Measurements from ENCODE around the gene NELFB. TPM values are rescaled to one million over a fixed set of nuclear protein-coding genes. Genes with fewer than 3 reads are reported as not detected.

Gene NELFB
- total RNA-seq, 8 experiments from 2014 or later = 22.8 to 38.4 (median 34.5) TPM

DNA sequence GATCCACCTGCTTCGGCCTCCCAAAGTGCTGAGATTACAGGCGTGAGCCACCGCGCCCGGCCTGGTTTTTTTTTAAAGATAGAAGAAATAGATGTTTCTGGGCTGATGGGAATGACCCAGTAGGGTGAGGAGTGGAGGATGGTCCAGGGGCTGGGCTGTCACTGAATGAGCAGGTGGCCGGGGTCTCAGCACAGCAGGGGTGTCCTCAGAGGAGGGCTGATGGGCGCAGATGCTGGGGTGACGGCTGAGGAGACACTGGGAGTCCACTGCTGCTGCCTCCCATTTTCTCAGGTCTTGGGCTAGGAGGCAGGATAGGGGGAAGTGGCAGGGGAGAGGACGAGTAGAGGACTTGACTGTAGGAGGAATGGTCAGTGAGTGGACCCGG lies 20.1 kb downstream of the NELFB start:
- in situ Hi-C loops (cut with MboI; ENCODE audit: low pct_unique_long_range_greater_than_20kb in 2 of 9, low sequenced_read_pairs in 9 of 9, unreplicated experiment in 9 of 9) = loop anchor here in 2 of 9 experiments (25.0 kb wide), 2 partner anchors 137 to 162 kb away; partner anchors contain the start of genes ENTPD8 (in 1 of the 2), EXD3 (in 1 of the 2) and NOXA1 (in 1 of the 2)
- Histone ChIP-seq H3K4me3 (no peak overlapping the region), H3K27ac (no peak overlapping the region), H3K4me1 (replicated peaks in 1 of 2) (peaks cover 12 to 17% of the 10 kb centered on the region in 2 donors)
- 70 to 100% (median 95%) methylated on average over 1 to 6 of the region's 10 CpGs; no CpG with 5 or more reads in 5 of the 10 experiments for WGBS, 10 experiments
- no peak for ATAC-seq (replicated peaks in 6 of 8)

GRCh38 chr9:137275588-137276472 lies 20.7 kb downstream of the NELFB start:
- Histone ChIP-seq H3K4me3 (no peak overlapping the region), H3K27ac (no peak overlapping the region), H3K4me1 (replicated peaks in 1 of 2) (peaks cover 12 to 17% of the 10 kb centered on the region in 2 donors)
- 0 to 100% (median 87%) methylated on average over 1 to 8 of the region's 24 CpGs; no CpG with 5 or more reads in 6 of the 10 experiments for WGBS, 10 experiments
- in situ Hi-C loops (cut with MboI; ENCODE audit: low pct_unique_long_range_greater_than_20kb in 2 of 9, low sequenced_read_pairs in 9 of 9, unreplicated experiment in 9 of 9) = loop anchor here in 2 of 9 experiments (25.0 kb wide), 2 partner anchors 136 to 161 kb away; partner anchors contain the start of genes ENTPD8 (in 1 of the 2), EXD3 (in 1 of the 2) and NOXA1 (in 1 of the 2)
- ATAC-seq (replicated peaks in 6 of 8) = no peak

DNA sequence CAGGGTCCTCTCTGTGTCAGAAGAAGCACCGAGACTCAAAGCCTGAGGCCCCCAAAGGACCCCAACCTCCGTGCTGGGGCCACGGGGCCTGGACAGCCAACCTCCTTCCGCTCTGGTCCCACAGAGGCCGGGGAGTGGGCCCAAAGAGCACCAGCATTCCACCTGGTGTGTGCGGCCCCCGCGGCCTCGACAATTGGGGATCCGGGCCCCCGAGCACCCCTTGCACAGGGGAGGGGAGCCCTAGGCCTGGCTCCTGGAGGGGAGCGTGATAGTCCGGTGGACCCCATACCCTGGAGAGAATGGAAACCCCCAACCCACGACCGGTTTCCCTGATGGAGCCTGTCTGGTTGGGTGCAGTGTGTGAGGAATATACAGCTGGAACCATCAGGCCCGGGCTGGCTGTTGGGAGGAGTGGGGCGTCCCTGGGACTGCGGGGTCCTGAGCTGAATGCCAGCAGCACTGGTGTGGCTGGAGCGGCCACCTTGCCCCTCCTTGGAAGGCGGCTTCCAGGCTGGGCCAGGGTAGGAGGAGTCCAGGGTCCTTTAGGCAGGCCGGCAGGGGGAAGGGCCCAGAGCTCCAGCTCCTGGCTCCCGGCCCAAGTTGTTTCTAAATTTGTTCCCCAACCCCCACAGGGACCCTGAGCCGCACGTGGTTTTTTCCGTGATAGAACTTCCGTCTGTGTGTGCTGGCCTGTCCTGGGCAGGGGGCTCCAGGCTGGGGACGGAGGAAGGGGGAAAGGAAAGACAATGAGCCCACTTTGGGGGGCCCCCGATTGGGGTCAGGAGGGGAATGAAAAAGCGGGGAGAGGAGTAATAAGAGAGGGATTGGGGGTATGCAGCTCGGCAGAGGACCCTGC lies 21.6 kb downstream of the NELFB start:
- H3K27ac ChIP-seq = peak overlapping the region in 1 of 2 donors; percentile 6
- H3K4me3 ChIP-seq = no peak overlapping the region
- in situ Hi-C loops (cut with MboI; ENCODE audit: low pct_unique_long_range_greater_than_20kb in 2 of 9, low sequenced_read_pairs in 9 of 9, unreplicated experiment in 9 of 9) = loop anchor here in 2 of 9 experiments (25.0 kb wide), 2 partner anchors 136 to 161 kb away; partner anchors contain the start of genes ENTPD8 (in 1 of the 2), EXD3 (in 1 of the 2) and NOXA1 (in 1 of the 2)
- H3K4me1 ChIP-seq (replicated peaks in 1 of 2) = peaks cover 12 to 17% of the 10 kb centered on the region in 2 donors
- peak; percentile 8 to 53 (median 32) for ATAC-seq (replicated peaks in 6 of 8)
- 8 to 90% (median 51%) methylated on average over 2 to 5 of the region's 30 CpGs; no CpG with 5 or more reads in 7 of the 10 experiments for WGBS, 10 experiments

DNA sequence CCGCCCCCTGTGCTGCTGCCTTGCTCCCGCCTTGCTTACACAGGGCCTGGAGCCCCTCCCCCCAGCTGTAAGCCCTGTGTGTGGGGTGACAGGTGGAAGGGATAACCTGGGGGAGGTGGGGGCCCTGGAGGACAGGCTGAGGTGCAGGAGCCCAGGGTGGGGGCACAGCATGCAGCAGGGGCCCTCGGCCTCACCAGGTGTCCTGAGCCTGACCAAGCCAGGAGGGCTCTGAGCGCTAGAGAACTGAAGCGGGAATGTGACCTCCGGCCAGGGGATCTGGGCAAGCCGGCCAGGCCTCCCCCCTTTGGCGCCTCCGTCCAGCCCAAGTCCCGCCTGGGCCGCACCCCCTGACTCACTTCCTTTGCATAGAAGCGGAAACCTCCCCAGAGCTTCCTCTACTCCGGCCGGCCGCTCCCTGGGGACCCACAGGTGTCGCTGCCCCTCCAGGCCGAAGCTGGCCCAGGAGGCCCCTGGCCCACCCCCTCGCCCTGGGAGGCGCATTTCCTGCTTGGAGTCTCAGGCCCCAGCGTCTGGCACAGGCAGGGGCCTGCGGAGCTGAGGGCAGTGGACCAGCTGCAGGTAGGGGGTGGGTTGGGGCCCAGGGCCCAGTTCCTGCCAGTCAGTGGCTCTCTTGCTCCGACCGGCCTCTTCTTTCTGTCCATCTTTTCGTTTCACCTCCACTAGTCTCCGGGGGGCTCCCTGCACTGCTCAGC lies 22.4 kb downstream of the NELFB start, which contains the start of gene TOR4A:
Gene TOR4A, plus strand, starts transcription at position 398 of the 713 bp plus-strand sequence. CDS start 964 bp downstream, outside the sequence.
- Histone ChIP-seq H3K27ac (peak within 1 kb of the TSS in 1 of 2 donors; percentile 6), H3K4me3 (no peak within 1 kb of the TSS), H3K4me1 (replicated peaks in 1 of 2) (peaks cover 12 to 17% of the 10 kb centered on the region in 2 donors)
- in situ Hi-C loops (cut with MboI; ENCODE audit: low pct_unique_long_range_greater_than_20kb in 2 of 9, low sequenced_read_pairs in 9 of 9, unreplicated experiment in 9 of 9) = loop anchor here in 2 of 9 experiments (25.0 kb wide), 2 partner anchors 135 to 160 kb away; partner anchors contain the start of genes ENTPD8 (in 1 of the 2), EXD3 (in 1 of the 2) and NOXA1 (in 1 of the 2)
- 40 to 80% methylated on average over 1 to 2 of the region's 25 CpGs; no CpG with 5 or more reads in 8 of the 10 experiments for WGBS, 10 experiments
- peak; percentile 24 to 84 (median 52) for ATAC-seq (replicated peaks in 6 of 8)

GRCh38 chr9:137278061-137278701 lies 23.1 kb downstream of the NELFB start:
- in situ Hi-C loops (cut with MboI; ENCODE audit: low pct_unique_long_range_greater_than_20kb in 2 of 9, low sequenced_read_pairs in 9 of 9, unreplicated experiment in 9 of 9) = loop anchor here in 2 of 9 experiments (25.0 kb wide), 2 partner anchors 134 to 159 kb away; partner anchors contain the start of genes ENTPD8 (in 1 of the 2), EXD3 (in 1 of the 2) and NOXA1 (in 1 of the 2)
- Histone ChIP-seq H3K4me1 (replicated peaks in 1 of 2) (peaks cover 12 to 17% of the 10 kb centered on the region in 2 donors), H3K4me3 (no peak overlapping the region), H3K27ac (no peak overlapping the region)
- peak in 4 of 8 experiments; percentile 1 to 28 (median 15) for ATAC-seq (replicated peaks in 6 of 8)
- WGBS, 10 experiments = no CpG with 5 or more reads among the region's 54 CpGs

DNA sequence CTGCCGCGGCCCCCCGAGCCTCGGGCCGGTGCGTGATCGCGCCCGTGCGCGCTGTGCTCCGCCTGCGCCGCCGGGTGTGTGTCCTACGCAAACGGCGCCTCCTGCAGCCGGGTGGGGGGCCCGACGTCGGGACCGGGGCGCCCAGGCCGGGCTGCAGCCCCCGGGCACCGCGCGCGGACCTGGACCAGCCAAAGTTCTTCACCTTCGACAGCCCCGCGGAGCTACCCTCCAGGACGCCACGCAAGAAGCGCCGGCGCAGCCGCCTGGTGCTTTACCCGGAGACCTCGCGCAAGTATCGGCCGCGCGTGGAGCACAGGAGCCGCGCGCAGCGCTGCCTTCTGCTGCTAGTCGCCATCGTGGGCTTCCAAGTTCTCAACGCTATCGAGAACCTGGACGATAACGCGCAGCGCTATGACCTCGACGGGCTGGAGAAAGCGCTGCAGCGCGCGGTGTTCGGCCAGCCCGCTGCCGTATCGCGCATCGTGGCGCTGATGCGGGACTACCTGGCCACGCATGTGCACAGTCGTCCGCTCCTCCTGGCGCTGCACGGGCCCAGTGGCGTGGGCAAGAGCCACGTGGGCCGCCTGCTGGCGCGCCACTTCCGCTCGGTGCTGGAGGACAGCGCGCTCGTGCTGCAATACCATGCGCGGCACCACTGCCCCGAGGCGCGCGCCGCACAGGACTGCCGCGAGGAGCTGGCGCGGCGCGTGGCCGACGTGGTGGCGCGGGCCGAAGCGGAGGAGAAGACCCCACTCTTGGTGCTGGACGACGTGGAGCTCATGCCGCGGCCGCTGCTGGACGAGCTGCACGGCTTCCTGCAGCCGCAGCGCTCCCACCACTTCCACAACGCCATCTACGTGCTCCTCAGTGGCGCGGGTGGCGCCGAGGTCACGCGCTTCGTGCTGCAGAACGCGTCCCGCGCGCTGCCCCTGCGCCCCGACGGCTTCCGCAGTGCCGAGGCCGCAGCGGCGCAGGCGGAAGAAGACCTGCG lies 23.9 kb downstream of the NELFB start:
- H3K4me1 ChIP-seq (replicated peaks in 1 of 2) = peaks cover 12 to 17% of the 10 kb centered on the region in 2 donors
- in situ Hi-C loops (cut with MboI; ENCODE audit: low pct_unique_long_range_greater_than_20kb in 2 of 9, low sequenced_read_pairs in 9 of 9, unreplicated experiment in 9 of 9) = loop anchor here in 2 of 9 experiments (25.0 kb wide), 2 partner anchors 133 to 158 kb away; partner anchors contain the start of genes ENTPD8 (in 1 of the 2), EXD3 (in 1 of the 2) and NOXA1 (in 1 of the 2)
- peak in 1 of 8 experiments; percentile 0 for ATAC-seq (replicated peaks in 6 of 8)
- 86 to 100% (median 98%) methylated on average over 4 to 40 of the region's 139 CpGs; no CpG with 5 or more reads in 5 of the 10 experiments for WGBS, 10 experiments
- no peak overlapping the region for H3K27ac ChIP-seq
- no peak overlapping the region for H3K4me3 ChIP-seq

DNA sequence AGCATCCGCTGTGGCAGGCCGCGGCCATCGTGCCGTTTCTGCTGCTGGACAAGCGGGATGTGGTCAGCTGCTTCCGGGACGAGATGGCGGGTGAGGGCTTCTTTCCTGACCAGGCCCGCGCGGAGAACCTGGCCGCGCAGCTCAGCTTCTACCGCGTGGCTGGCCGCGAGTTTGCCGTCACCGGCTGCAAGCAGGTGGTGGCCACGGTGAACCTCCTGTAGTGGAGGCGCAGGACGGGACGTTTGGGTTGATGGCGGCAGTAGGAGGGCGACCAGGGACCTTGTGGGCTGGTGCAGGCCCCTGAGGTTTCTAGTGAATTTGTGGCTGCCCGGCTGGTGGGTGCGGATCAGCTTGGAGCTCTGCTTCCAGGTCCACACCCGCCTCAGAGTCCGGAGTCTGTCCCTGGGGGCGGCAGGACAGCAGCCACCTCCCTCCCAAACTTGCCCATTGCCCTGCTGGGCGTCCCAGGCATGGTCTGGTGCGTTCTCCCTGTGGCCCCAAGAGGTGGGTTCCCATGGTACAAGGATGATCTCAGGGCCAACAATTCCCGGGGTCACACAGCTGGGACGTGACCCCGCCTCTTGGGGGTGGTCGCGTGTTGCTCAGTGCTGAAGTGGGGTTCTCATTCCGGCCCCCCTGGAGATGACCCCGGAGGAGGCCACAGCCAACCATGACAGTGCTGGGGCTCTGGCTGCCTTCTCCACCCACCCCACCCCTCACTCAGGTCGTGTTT lies 24.8 kb downstream of the NELFB start:
- H3K4me3 ChIP-seq = no peak overlapping the region

DNA sequence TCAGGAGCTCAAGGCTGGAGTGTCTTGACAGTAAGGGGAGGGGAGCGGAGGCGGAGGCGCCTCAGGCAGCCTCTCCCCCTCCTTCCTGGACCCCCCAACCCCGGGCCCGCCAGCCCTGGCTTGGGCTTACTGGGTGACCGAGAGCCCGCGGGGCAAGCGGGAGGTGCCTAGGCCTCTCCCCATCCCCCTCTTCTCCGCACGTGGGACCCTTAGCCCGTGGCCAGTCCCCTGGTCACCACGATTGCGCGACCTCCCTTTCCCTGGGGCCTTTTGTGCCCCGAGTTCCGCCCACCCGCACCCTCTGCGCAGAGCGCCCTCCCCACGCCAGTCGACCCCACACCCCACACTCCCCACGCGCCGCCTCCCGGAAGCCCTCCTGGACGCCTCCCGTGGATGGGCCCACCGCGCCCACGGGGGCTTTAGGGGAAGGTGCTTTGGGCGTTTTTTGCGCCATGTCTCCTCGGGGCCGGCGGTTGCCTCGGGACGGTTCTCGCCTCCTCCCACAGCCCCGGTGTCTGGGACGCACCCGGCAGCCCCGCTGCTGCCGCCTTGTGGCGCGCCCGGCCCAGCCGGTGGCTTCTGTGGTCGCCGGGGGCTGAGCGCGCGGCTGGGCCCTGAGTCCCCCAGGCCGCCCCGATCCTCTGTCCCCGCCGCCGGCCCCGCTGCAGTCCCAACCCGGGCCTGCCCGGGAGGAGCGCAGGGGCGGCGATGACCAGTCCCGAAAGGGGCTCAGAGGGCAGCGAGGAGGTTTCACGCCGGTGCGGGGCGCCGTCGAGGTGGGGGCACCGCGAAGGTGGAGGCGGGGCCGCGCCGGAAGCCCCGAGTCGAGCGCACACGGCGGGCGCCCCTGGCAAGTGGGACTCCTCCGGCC lies 25.6 kb downstream of the NELFB start:
- no peak overlapping the region for H3K27ac ChIP-seq
- peak in 7 of 8 experiments; percentile 2 to 50 (median 31) for ATAC-seq (replicated peaks in 6 of 8)
- peak overlapping the region in 2 of 5 donors; percentile 2 to 3 for H3K4me3 ChIP-seq
- WGBS, 10 experiments = 6% methylated on average over 9 of the region's 85 CpGs; no CpG with 5 or more reads in 9 of the 10 experiments
- in situ Hi-C loops (cut with MboI; ENCODE audit: low pct_unique_long_range_greater_than_20kb in 2 of 9, low sequenced_read_pairs in 9 of 9, unreplicated experiment in 9 of 9) = loop anchor here in 2 of 9 experiments (25.0 kb wide), 2 partner anchors 132 to 157 kb away; partner anchors contain the start of genes ENTPD8 (in 1 of the 2), EXD3 (in 1 of the 2) and NOXA1 (in 1 of the 2)
- H3K4me1 ChIP-seq (replicated peaks in 1 of 2) = peaks cover 12 to 17% of the 10 kb centered on the region in 2 donors

More for the DNA sequence above, 24.8 kb downstream of the NELFB start:
- no peak overlapping the region for H3K27ac ChIP-seq
- peaks cover 12 to 17% of the 10 kb centered on the region in 2 donors for H3K4me1 ChIP-seq (replicated peaks in 1 of 2)
- no peak for ATAC-seq (replicated peaks in 6 of 8)
- WGBS, 10 experiments = 30 to 100% (median 81%) methylated on average over 2 to 11 of the region's 41 CpGs; no CpG with 5 or more reads in 6 of the 10 experiments
- in situ Hi-C loops (cut with MboI; ENCODE audit: low pct_unique_long_range_greater_than_20kb in 2 of 9, low sequenced_read_pairs in 9 of 9, unreplicated experiment in 9 of 9) = loop anchor here in 2 of 9 experiments (25.0 kb wide), 2 partner anchors 132 to 157 kb away; partner anchors contain the start of genes ENTPD8 (in 1 of the 2), EXD3 (in 1 of the 2) and NOXA1 (in 1 of the 2)

All from motor neuron (in vitro differentiated cells).